ENCODE results near the gene PNPLA6.

PNPLA6 gene

GRCh38 chr19:7515645-7516151, 19.8 kb upstream of the PNPLA6 start, which contains the start of gene ZNF358:
ZNF358 (plus strand) TSS chr19:7516103; CDS start chr19:7519243, 3,140 bp downstream.
- DNase-seq (ENCODE audit: low read depth), result no peak

GRCh38 chr19:7516333-7516732, 19.2 kb upstream of the PNPLA6 start:
- DNase-seq (ENCODE audit: low read depth), result no peak

- no peak for DNase-seq (ENCODE audit: low read depth)
Measured at GRCh38 chr19:7516878-7517277, 18.6 kb upstream of the PNPLA6 start.

- DNase-seq (ENCODE audit: low read depth), result no peak
Measured at GRCh38 chr19:7519361-7520130, 16.0 kb upstream of the PNPLA6 start.

- DNase-seq (ENCODE audit: low read depth), result no peak
Measured at GRCh38 chr19:7520131-7521051, 15.1 kb upstream of the PNPLA6 start.

- no peak for DNase-seq (ENCODE audit: low read depth)
Measured at GRCh38 chr19:7521551-7522071, 13.9 kb upstream of the PNPLA6 start.

GRCh38 chr19:7522072-7522922, 13.2 kb upstream of the PNPLA6 start, which contains the start of gene MCOLN1:
MCOLN1 (plus strand) TSS chr19:7522624; CDS start chr19:7522751, 127 bp downstream.
- DNase-seq (ENCODE audit: low read depth), result peak; percentile 100

GRCh38 chr19:7522923-7523667, 12.4 kb upstream of the PNPLA6 start:
- no peak for DNase-seq (ENCODE audit: low read depth)

GRCh38 chr19:7524523-7524922, 11.0 kb upstream of the PNPLA6 start:
- DNase-seq (ENCODE audit: low read depth), result no peak

- DNase-seq (ENCODE audit: low read depth), result no peak
Measured at GRCh38 chr19:7524992-7525739, 10.4 kb upstream of the PNPLA6 start.

- no peak for DNase-seq (ENCODE audit: low read depth)
Measured at GRCh38 chr19:7526059-7526929, 9.2 kb upstream of the PNPLA6 start.

GRCh38 chr19:7527516-7528191, 7.9 kb upstream of the PNPLA6 start:
- no peak for DNase-seq (ENCODE audit: low read depth)

GRCh38 chr19:7528192-7528519, 7.4 kb upstream of the PNPLA6 start:
- DNase-seq (ENCODE audit: low read depth), result no peak

GRCh38 chr19:7528522-7529245, 6.8 kb upstream of the PNPLA6 start:
- no peak for DNase-seq (ENCODE audit: low read depth)

GRCh38 chr19:7529246-7529600, 6.3 kb upstream of the PNPLA6 start:
- DNase-seq (ENCODE audit: low read depth), result no peak

GRCh38 chr19:7529610-7530490, 5.7 kb upstream of the PNPLA6 start:
- DNase-seq (ENCODE audit: low read depth), result no peak
